Naive thymus-derived CD8-positive, alpha-beta T cell (primary cell): Measurements from ENCODE around the gene ME3. TPM values are rescaled to one million over a fixed set of nuclear protein-coding genes. Genes with fewer than 3 reads are reported as not detected.
A peak's percentile ranks its signal among the peaks of the same experiment; 100 is the strongest.

Source experiments
- ATAC-seq, 2 donors: fragments of 150-1000 bp; cut with Tn5 transposase in 1 of 2; sonication (Bioruptor Pico), chemical (Tn5 transposase) in 1 of 2; 1 replicate in 1 of 2; 2 replicates in 1 of 2; pipeline ENCODE4 v1.10.0; 2021; ENCODE audit warnings: mild to moderate bottlenecking in 2 of 2, moderate library complexity in 2 of 2
- POLR2A ChIA-PET: fragments of 350-600 bp; sonication (Branson Sonifier 250); formaldehyde crosslinking; loops from one replicate; lab custom pipeline; 2021; ENCODE audit warnings: antibody characterized with exemption; lab: Charles Lee
- DNase-seq, 10 donors: peaks; one replicate each; pipeline versions ENCODE4 v3.0.0 to v3.0.0-alpha.2; 2020 to 2022
- H3K27ac Mint-ChIP-seq, 10 donors: one replicate each; pipeline ENCODE4 v1.8.0; 2020 to 2022; ENCODE audit warnings: mild to moderate bottlenecking in 10 of 10, mixed read lengths in 10 of 10, moderate library complexity in 4 of 10, inconsistent platforms in 1 of 10
- H3K27me3 Mint-ChIP-seq, 5 donors: one replicate each; pipeline ENCODE4 v1.8.0; 2021 to 2022; ENCODE audit warnings: mixed read lengths in 5 of 5
- H3K36me3 Mint-ChIP-seq, 3 donors: one replicate each; pipeline ENCODE4 v1.8.0; 2020 to 2022; ENCODE audit warnings: mixed read lengths in 3 of 3, mild to moderate bottlenecking in 2 of 3, inconsistent platforms in 1 of 3
- H3K4me1 Mint-ChIP-seq, 4 donors: one replicate each; pipeline ENCODE4 v1.8.0; 2021 to 2022; ENCODE audit warnings: mixed read lengths in 4 of 4
- H3K4me3 Mint-ChIP-seq, 10 donors: one replicate each; pipeline ENCODE4 v1.8.0; 2020 to 2022; ENCODE audit warnings: mild to moderate bottlenecking in 10 of 10, mixed read lengths in 10 of 10, moderate library complexity in 6 of 10, inconsistent platforms in 1 of 10
- H3K9me3 Mint-ChIP-seq, 9 donors: one replicate each; pipeline ENCODE4 v1.8.0; 2020 to 2022; ENCODE audit warnings: mixed read lengths in 9 of 9, mild to moderate bottlenecking in 3 of 9, inconsistent platforms in 1 of 9, moderate library complexity in 1 of 9
- polyA plus RNA-seq, 3 donors: library from polyadenylated mRNA; unstranded; fragments of 300-500 nt; fragmentation: Illumina TruSeq; gene quantifications; one replicate each; pipeline ENCODE4 v1.2.3, GENCODE V29; 2021
- total RNA-seq, 8 experiments: library from RNA in 2 of 8; stranded (reverse) in 2 of 8; gene quantifications; one replicate each; pipeline ENCODE4 v1.2.3 and lab custom pipeline; 2021 to 2026

ME3 gene
- total and polyA plus RNA-seq, 5 experiments from 2014 or later: 0.48 to 2.5 (median 1.1) TPM

DNA sequence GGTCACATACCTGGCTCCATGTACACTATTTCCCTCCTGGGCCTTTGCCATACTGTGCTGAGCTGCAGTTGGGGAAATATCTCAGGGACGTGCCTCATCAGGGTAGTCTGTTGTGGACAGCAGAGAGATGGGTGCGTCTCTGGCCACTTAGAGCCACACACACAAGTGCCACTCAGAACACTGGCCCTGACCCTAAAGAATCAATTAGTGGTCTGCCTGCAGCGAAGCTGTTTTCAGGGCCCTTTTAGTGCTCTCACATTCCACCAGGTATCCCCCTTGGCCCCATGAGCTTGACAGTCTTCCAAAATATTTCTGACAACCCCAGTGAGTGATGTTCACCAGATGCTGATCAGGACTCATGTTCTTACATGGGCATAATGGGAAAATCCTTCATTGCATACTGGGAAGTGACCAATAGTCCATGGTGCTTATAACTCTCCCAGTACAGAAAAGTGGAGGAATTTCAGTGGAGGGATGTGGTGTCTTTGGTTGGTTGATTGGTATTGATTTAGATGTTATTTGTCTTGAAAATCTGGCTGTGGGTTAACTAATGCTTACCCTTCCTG lies 66.1 kb downstream of the ME3 start:
- Mint-ChIP-seq H3K27me3 (peaks cover 0 to 2% (median 1%) of the 10 kb centered on the region in 5 donors), H3K27ac (no peak overlapping the region), H3K36me3 (no peaks in the 10 kb centered on the region), H3K4me3 (no peak overlapping the region), H3K4me1 (peaks cover 0 to 2% (median 0%) of the 10 kb centered on the region in 4 donors), H3K9me3 (peaks cover 0 to 5% (median 1%) of the 10 kb centered on the region in 9 donors)
- no peak for DNase-seq
- POLR2A ChIA-PET: no interaction called here
- no peak for ATAC-seq

DNA sequence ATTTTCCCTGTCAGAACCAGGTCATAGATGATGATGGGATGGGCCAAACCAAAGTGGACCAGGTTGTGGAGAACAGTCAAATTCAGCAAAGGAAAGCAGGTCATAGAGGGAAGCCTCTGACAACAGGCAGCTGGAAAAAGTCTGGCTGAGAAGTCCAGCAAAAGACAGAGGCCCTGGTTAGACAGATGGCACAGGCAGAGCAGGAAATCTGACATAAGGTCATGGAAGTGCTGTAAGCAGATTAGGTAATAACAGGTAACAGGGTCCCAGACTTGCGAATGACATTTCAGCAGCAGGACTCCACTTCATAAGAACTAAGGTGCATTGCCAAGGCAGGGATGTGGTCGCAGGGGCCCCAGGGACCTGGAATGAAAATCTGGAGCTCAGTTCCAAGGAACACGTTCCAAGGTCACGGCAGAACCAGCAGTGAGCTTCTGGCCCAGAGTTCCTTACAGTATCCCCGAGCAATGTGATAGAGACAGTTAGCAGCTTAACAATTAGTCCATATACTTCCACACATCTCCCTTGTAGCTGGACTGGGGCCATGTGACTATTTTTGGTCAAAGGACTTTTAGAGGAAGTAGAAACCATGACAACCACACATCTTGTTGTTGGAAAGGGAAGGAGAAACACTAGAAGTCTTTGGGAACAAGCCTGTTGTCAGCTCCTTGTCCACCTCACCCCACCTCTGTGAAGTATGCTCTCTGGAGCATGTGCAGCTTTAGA lies 75.4 kb downstream of the ME3 start:
- H3K36me3 Mint-ChIP-seq: no peaks in the 10 kb centered on the region
- peaks cover 0 to 5% (median 1%) of the 10 kb centered on the region in 5 donors for H3K27me3 Mint-ChIP-seq
- ATAC-seq: no peak
- H3K4me1 Mint-ChIP-seq: peaks cover 0 to 13% (median 7%) of the 10 kb centered on the region in 4 donors
- POLR2A ChIA-PET: no interaction called here
- DNase-seq: no peak
- H3K4me3 Mint-ChIP-seq: no peak overlapping the region
- peaks cover 0 to 12% (median 0%) of the 10 kb centered on the region in 9 donors for H3K9me3 Mint-ChIP-seq
- H3K27ac Mint-ChIP-seq: no peak overlapping the region

DNA sequence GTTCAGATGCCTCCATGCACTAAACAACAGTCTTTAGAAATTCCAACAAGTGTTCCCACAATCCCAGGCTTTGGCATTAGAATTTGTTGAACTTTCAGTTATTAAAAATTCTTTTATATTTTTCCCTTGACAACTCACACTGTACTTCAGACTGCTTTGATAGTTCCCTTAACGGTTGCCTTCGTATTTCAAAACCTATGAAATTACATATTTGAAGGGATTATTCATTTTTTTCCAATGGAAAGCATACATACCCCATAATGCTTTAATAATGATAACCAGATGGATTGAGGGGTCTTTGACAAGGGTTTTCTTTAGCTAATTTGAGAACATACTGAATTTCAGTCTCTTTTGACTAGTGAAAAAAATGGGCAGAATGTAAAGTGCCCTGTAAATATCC lies 76.5 kb downstream of the ME3 start:
- Mint-ChIP-seq H3K27me3 (peaks cover 0 to 5% (median 1%) of the 10 kb centered on the region in 5 donors), H3K36me3 (no peaks in the 10 kb centered on the region), H3K4me3 (no peak overlapping the region), H3K4me1 (peaks cover 0 to 13% (median 7%) of the 10 kb centered on the region in 4 donors), H3K27ac (no peak overlapping the region), H3K9me3 (peaks cover 0 to 12% (median 0%) of the 10 kb centered on the region in 9 donors)
- DNase-seq: no peak
- POLR2A ChIA-PET: no interaction called here
- ATAC-seq: no peak

DNA sequence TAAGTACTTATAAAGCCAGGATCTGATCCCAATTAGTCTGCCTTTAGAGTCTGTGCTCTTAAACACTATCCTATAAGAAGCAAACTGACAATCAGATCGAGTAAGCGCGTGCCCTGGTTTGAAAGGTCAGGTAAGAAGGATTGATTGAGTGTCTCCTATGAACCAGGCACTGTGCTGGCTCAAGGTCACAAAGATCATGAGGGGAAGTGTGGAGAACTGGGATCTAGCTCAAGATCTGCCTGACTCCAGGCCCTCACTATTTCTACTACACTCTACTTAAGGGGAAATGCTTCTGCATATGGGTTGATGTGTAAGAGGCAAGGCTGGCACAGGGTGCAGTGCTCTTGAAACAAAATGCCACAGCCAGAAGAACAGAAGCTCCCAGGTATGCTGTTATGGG lies 77.0 kb downstream of the ME3 start:
- no peak for ATAC-seq
- POLR2A ChIA-PET: no interaction called here
- peaks cover 0 to 5% (median 1%) of the 10 kb centered on the region in 5 donors for H3K27me3 Mint-ChIP-seq
- H3K27ac Mint-ChIP-seq: no peak overlapping the region
- H3K4me3 Mint-ChIP-seq: no peak overlapping the region
- H3K9me3 Mint-ChIP-seq: peaks cover 0 to 12% (median 0%) of the 10 kb centered on the region in 9 donors
- no peaks in the 10 kb centered on the region for H3K36me3 Mint-ChIP-seq
- peaks cover 0 to 13% (median 7%) of the 10 kb centered on the region in 4 donors for H3K4me1 Mint-ChIP-seq
- no peak for DNase-seq

DNA sequence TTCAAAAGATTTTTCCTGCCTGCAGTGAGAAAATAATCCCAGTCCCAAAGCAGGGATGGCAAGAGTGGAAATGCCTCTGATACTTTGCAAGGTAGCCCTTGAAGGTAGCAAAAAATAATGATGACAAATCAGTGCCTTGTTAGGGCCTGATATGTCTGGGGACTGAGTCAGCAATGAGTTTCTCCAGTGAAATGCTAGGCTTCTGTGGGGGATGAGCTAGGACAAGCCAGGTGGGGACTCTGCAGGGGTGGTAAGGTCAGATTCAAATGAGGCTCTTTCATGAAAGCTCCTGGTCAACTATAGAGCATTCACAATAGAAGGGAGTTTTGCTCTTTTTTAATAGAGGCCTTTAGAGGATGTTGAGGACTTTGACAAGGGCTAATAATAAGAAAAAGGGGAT lies 77.7 kb downstream of the ME3 start:
- no peak overlapping the region for H3K27ac Mint-ChIP-seq
- no peaks in the 10 kb centered on the region for H3K36me3 Mint-ChIP-seq
- peaks cover 0 to 12% (median 0%) of the 10 kb centered on the region in 9 donors for H3K9me3 Mint-ChIP-seq
- peaks cover 0 to 13% (median 7%) of the 10 kb centered on the region in 4 donors for H3K4me1 Mint-ChIP-seq
- H3K27me3 Mint-ChIP-seq: peaks cover 0 to 5% (median 1%) of the 10 kb centered on the region in 5 donors
- ATAC-seq (no peak), DNase-seq (no peak)
- POLR2A ChIA-PET: no interaction called here
- H3K4me3 Mint-ChIP-seq: no peak overlapping the region

DNA sequence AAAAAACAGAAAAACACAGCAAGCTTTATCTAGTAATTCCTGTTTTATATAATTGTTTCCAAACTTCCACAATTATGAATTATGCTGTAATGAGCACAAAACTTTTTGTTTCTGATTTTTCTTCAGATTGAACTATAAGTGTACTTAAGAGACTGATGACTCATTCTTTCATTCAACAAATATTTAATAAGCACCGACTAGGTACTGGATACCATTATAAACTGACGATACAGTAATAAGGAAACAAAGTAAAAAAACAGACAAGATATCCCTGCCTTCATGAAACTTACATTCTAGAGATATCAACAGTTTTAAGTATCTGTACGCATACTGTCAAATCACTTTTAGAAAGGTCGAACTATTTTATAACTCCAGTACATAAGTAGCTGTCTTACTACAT lies 78.6 kb downstream of the ME3 start:
- no peak overlapping the region for H3K4me3 Mint-ChIP-seq
- POLR2A ChIA-PET: no interaction called here
- ATAC-seq: no peak
- no peak for DNase-seq
- H3K36me3 Mint-ChIP-seq: no peaks in the 10 kb centered on the region
- H3K27me3 Mint-ChIP-seq: peaks cover 0 to 5% (median 1%) of the 10 kb centered on the region in 5 donors
- H3K27ac Mint-ChIP-seq: no peak overlapping the region
- H3K9me3 Mint-ChIP-seq: peaks cover 0 to 7% (median 0%) of the 10 kb centered on the region in 9 donors
- peaks cover 0 to 13% (median 7%) of the 10 kb centered on the region in 4 donors for H3K4me1 Mint-ChIP-seq

DNA sequence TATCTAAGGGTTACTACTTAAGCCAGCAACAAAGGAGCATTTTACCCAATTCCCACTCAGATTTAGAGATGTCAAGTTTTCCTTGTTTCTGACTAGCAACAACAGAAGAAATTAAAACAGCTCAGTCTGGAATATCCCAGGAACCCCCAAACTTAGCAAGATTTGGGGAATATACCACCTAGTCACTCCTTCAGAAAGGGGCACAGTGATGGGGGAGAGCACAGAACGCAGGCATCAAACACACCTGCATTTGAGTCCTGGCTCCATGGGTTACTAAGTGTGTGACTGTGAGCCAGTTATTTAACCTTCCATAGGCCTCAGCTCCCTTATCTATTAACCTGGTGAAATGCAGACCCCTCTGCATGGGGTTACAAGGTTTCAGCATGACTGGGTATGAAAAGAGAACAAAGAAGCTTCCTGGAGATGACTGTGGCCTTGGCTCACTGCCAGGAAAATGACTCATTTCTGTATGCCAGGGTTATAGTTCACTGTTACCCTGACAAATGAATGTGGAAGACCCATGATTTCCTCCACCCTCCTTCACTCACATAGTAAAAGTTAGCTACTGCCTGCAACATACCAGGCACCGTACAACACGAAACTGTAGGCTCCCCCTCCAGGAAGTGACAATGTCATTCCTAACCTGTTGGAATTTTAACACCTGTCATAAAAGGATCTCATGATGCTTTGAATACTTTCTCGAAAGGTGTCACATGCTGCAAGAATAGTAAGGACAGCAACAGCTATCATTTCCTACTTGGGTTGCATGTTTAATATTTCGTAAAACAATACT lies 79.6 kb downstream of the ME3 start:
- H3K4me1 Mint-ChIP-seq: peaks cover 0 to 13% (median 7%) of the 10 kb centered on the region in 4 donors
- H3K4me3 Mint-ChIP-seq: no peak overlapping the region
- DNase-seq (peak in 8 of 10 donors; percentile 4 to 83 (median 26)), ATAC-seq (peak; percentile 61 to 85)
- H3K27me3 Mint-ChIP-seq: peaks cover 0 to 3% (median 1%) of the 10 kb centered on the region in 5 donors
- no peak overlapping the region for H3K27ac Mint-ChIP-seq
- POLR2A ChIA-PET: no interaction called here
- H3K36me3 Mint-ChIP-seq: no peaks in the 10 kb centered on the region
- peaks cover 0 to 6% (median 0%) of the 10 kb centered on the region in 9 donors for H3K9me3 Mint-ChIP-seq

DNA sequence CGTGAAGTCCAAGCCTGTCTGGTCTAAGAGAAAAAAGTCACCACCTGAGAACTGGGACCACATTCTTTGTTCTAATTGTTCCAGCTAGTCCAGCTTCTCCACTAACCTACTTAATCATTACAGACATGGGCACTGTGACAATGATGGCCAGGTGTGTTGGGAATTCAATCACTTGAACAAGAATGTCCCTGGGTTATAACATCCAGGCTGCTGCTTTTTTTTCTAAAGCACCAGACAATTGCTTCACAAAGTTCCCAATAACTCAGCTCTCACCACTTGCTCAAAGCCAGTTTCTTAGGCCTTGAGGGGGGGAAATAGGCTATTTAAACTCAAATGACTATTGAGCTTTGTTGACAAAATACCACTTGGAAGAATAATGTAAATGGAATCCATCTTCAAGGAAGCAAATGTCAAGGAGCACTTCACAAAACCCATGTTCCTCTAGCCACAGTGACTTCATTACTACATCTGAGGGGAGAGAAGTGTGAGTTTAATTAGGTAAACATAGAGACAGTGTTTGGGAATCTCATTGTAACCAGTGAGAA lies 80.3 kb downstream of the ME3 start:
- Mint-ChIP-seq H3K4me3 (no peak overlapping the region), H3K27ac (no peak overlapping the region), H3K9me3 (peaks cover 0 to 5% (median 0%) of the 10 kb centered on the region in 9 donors), H3K4me1 (peaks cover 0 to 13% (median 7%) of the 10 kb centered on the region in 4 donors), H3K27me3 (peaks cover 0 to 3% (median 1%) of the 10 kb centered on the region in 5 donors), H3K36me3 (no peaks in the 10 kb centered on the region)
- no peak for ATAC-seq
- POLR2A ChIA-PET: no interaction called here
- DNase-seq: no peak

DNA sequence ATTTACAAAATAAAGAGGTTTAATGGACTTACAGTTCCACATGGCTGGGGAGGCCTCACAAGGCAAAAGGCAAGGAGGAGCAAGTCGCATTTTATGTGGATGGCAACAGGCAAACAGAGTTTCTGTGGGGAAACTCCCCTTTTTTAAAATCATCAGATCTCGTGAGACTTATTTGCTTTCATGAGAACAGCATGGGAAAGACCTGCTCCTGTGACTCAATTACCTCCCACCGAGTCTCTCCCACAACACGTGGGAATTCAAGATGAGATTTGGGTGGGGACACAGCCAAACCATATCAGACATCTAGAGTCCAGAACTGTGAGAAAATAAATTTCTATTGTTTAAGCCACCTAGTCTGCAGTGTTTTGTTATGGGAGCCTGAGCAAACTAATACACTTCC lies 80.8 kb downstream of the ME3 start:
- Mint-ChIP-seq H3K4me1 (peaks cover 0 to 13% (median 7%) of the 10 kb centered on the region in 4 donors), H3K4me3 (no peak overlapping the region), H3K36me3 (no peaks in the 10 kb centered on the region), H3K27me3 (peaks cover 0 to 3% (median 0%) of the 10 kb centered on the region in 5 donors), H3K9me3 (peaks cover 0 to 2% (median 0%) of the 10 kb centered on the region in 9 donors), H3K27ac (no peak overlapping the region)
- POLR2A ChIA-PET: no interaction called here
- ATAC-seq (no peak), DNase-seq (no peak)

DNA sequence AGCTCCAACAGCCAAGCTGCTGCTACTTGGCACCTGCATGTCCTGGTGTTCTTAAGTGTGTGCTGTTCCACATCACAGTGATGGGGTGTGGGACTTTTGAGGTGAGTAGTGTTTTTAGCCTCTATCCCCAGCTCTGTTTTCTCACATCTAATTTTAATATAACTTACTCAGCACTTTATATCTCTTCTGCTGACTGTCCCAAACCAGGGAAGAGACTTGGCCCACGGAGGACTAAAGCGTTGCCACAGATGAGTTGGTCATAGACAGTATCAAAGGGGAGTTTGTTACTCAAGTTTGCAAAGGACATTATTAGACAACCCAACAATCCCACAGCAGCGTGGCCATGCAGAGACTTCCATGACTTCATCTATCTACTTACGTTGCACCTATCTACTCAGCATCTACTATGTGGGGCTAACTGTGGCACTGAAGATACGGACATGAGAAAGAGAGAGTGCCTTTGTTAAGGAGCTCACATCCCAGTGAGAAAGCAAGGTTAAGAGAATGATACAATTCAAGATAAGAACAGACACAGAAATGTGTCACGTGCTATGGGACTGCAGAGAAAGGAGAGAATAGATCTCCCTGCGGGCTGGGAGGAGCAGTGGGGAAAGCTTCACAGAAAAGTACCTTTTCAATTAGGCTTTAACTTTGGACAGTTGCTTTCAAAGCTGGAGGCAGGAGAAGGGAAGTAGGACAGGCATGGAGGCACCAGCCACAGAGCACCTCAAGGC lies 82.4 kb downstream of the ME3 start:
- POLR2A ChIA-PET: no interaction called here

DNA sequence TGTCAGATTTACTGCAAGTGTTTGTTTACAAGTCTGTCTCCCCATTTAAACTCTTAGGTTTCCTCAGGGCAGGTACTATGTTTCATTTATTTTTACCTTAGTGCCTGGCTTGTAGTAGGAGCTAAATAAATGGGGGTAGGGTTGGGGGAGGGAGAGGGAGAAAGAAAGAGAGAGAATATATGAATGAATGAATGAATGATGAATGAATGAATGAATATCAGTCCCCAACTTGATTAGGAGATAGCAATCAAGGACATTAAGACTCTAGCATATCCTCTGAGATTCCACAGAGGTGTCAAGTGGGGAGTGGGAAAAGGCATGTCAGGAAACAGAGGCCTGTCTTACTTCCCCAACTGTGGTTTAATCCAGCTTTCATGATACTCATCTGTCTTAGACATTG lies 83.2 kb downstream of the ME3 start:
- Mint-ChIP-seq H3K36me3 (no peaks in the 10 kb centered on the region), H3K27ac (no peak overlapping the region), H3K4me1 (peaks cover 0 to 13% (median 7%) of the 10 kb centered on the region in 4 donors), H3K9me3 (no peaks in the 10 kb centered on the region), H3K27me3 (no peaks in the 10 kb centered on the region), H3K4me3 (no peak overlapping the region)
- ATAC-seq (no peak), DNase-seq (no peak)
- POLR2A ChIA-PET: no interaction called here

More for the DNA sequence above, 82.4 kb downstream of the ME3 start:
- no peaks in the 10 kb centered on the region for H3K9me3 Mint-ChIP-seq
- H3K27ac Mint-ChIP-seq: no peak overlapping the region
- no peak overlapping the region for H3K4me3 Mint-ChIP-seq
- no peaks in the 10 kb centered on the region for H3K36me3 Mint-ChIP-seq
- no peak for DNase-seq
- ATAC-seq: no peak
- no peaks in the 10 kb centered on the region for H3K27me3 Mint-ChIP-seq
- H3K4me1 Mint-ChIP-seq: peaks cover 0 to 13% (median 7%) of the 10 kb centered on the region in 4 donors

DNA sequence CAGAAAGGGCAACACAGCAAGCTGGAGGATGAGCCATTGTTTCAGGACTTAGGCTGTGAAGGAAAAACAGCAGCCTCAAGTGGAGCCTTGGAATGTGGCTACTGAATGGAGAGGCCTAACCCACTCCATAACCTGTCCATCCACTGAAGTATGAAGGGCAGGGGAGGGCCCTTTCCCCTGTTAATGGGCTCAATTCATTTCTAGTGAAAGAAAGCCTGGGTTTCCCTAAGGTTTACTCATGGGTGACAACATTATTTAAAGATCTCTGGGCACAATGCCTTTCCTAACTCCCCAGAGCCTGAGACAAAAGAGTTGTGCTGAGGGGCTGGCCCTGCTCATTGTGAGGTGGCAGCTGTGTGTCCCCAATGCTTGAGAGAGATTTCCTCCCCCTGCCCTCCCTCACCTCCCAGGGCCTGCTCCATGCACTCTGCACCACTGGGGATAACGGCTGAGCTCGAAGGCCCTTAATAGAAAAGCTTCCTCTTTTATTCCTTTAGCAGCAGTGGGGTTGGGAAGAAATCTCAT lies 83.8 kb downstream of the ME3 start:
- Mint-ChIP-seq H3K36me3 (no peaks in the 10 kb centered on the region), H3K27ac (no peak overlapping the region)
- POLR2A ChIA-PET: no interaction called here

More for the DNA sequence above, 83.8 kb downstream of the ME3 start:
- Mint-ChIP-seq H3K9me3 (no peaks in the 10 kb centered on the region), H3K27me3 (no peaks in the 10 kb centered on the region), H3K4me3 (no peak overlapping the region), H3K4me1 (peaks cover 0 to 13% (median 7%) of the 10 kb centered on the region in 4 donors)
- ATAC-seq (no peak), DNase-seq (no peak)
